HCT116 (cell line): Measurements from ENCODE around the gene DOK7. TPM values are rescaled to one million over a fixed set of nuclear protein-coding genes. Genes with fewer than 3 reads are reported as not detected.

Experiments used
- ATAC-seq: fragments of 200-7000 bp; cut with Tn5 transposase; 2 replicates; pipeline ENCODE4 v1.9.1; 2020; ENCODE audit warnings: mild to moderate bottlenecking, moderate library complexity
- BruUV-seq: library from RNA; stranded (reverse); fragments of 400-500 nt; replicated peaks from 2 replicates; lab custom pipeline; 2021; lab: Mats Ljungman, UMichigan
- CTCF ChIA-PET: fragments of 300-600 bp; sonication (Branson Sonifier 250); formaldehyde crosslinking; loops from one replicate; lab custom pipeline; 2021; ENCODE audit warnings: antibody characterized with exemption; lab: Charles Lee
- POLR2A ChIA-PET: fragments of 300-600, 350-600 bp; sonication (Branson Sonifier 250); formaldehyde crosslinking; loops from one replicate; lab custom pipeline; 2021; ENCODE audit warnings: antibody characterized with exemption; lab: Charles Lee
- RAD21 ChIA-PET, 2 experiments: fragments of 300-600 bp; sonication (Branson Sonifier 250); formaldehyde crosslinking; loops; one replicate each; lab custom pipeline; 2023; ENCODE audit warnings: low total read pairs in 2 of 2; ENCODE audit not compliant: uncharacterized antibody in 2 of 2, unreplicated experiment in 2 of 2, low non-redundant PET in 1 of 2; lab: Charles Lee
- DNase-seq: peaks from one replicate; pipeline ENCODE4 v3.0.0-alpha.2; 2010; ENCODE audit warnings: low read depth, low spot score
- H2AFZ ChIP-seq: fragments of 200-600 bp; shearing (Covaris generic), sonication (generic); 2 replicates; pipeline ENCODE4 v1.6.1; 2017; ENCODE audit warnings: low read depth, mixed run types, mixed read lengths, antibody characterized with exemption, low read length; ENCODE audit not compliant: poor library complexity, severe bottlenecking
- H3K27ac ChIP-seq: 2 replicates; pipeline ENCODE4 v1.5.1; 2012; ENCODE audit warnings: low read depth, low read length
- H3K27me3 ChIP-seq: fragments of 200-600 bp; sonication (generic); 2 replicates; pipeline ENCODE4 v1.6.1; 2016; ENCODE audit warnings: mixed run types, low read length, mixed read lengths; ENCODE audit not compliant: insufficient read depth
- H3K36me3 ChIP-seq, 2 experiments: fragments of 200-500 bp in 1 of 2; fragments of 200-600 bp in 1 of 2; sonication (Bioruptor generic) in 1 of 2; sonication (generic) in 1 of 2; 2 replicates each; pipeline versions ENCODE4 v1.5.1 to v1.6.1; 2014 to 2016; ENCODE audit warnings: low read length in 2 of 2, inconsistent platforms in 1 of 2, mixed read lengths in 1 of 2, mixed run types in 1 of 2; ENCODE audit not compliant: insufficient read depth in 2 of 2, control insufficient read depth in 1 of 2
- H3K4me1 ChIP-seq, 2 experiments: fragments of 200-600 bp in 1 of 2; sonication (generic) in 1 of 2; 2 replicates each; pipeline versions ENCODE4 v1.5.1 to v1.6.1; 2012 to 2017; ENCODE audit warnings: low read length in 2 of 2, inconsistent platforms in 1 of 2, mild to moderate bottlenecking in 1 of 2, mixed read lengths in 1 of 2, mixed run types in 1 of 2, moderate library complexity in 1 of 2; ENCODE audit not compliant: insufficient read depth in 2 of 2, control insufficient read depth in 1 of 2
- H3K4me2 ChIP-seq: fragments of 200-600 bp; sonication (generic); 2 replicates; pipeline ENCODE4 v1.6.1; 2017; ENCODE audit warnings: mixed run types, low read length, mixed read lengths
- H3K4me3 ChIP-seq, 2 experiments: fragments of 200-600 bp in 1 of 2; sonication (generic) in 1 of 2; replicated peaks in 1 of 2; 2 replicates each; pipeline ENCODE4 v1.5.1; 2011 to 2016; ENCODE audit warnings: low read length in 2 of 2, control low read depth in 1 of 2, low read depth in 1 of 2, mild to moderate bottlenecking in 1 of 2, mixed read lengths in 1 of 2, mixed run types in 1 of 2
- H3K79me2 ChIP-seq: fragments of 200-600 bp; sonication (generic); 2 replicates; pipeline ENCODE4 v1.6.1; 2017; ENCODE audit warnings: mild to moderate bottlenecking, mixed run types, low read length, moderate library complexity, mixed read lengths; ENCODE audit not compliant: insufficient read depth
- H3K9ac ChIP-seq: fragments of 200-600 bp; sonication (generic); 2 replicates; pipeline ENCODE4 v1.6.1; 2016; ENCODE audit warnings: low read length, mixed read lengths
- H3K9me2 ChIP-seq: fragments of 200-600 bp; sonication (generic), shearing (Covaris generic); 2 replicates; pipeline ENCODE4 v1.6.1; 2017; ENCODE audit warnings: mixed run types, mild to moderate bottlenecking, moderate library complexity; ENCODE audit not compliant: insufficient read depth
- H3K9me3 ChIP-seq, 2 experiments: fragments of 200-500 bp in 1 of 2; fragments of 200-600 bp in 1 of 2; sonication (Bioruptor generic) in 1 of 2; sonication (generic) in 1 of 2; 2 replicates each; pipeline ENCODE4 v1.6.1; 2014 to 2017; ENCODE audit warnings: low read length in 2 of 2, mixed read lengths in 2 of 2, inconsistent platforms in 1 of 2, low read depth in 1 of 2, mild to moderate bottlenecking in 1 of 2, mixed run types in 1 of 2, moderate library complexity in 1 of 2; ENCODE audit not compliant: control insufficient read depth in 1 of 2, insufficient read depth in 1 of 2
- H4K20me1 ChIP-seq: fragments of 200-600 bp; sonication (generic), shearing (Covaris generic); 2 replicates; pipeline ENCODE4 v1.6.1; 2017; ENCODE audit warnings: mixed run types, mild to moderate bottlenecking, moderate library complexity; ENCODE audit not compliant: insufficient read depth
- EZH2phosphoT487 ChIP-seq: fragments of 200-600 bp; IDR thresholded peaks from 2 replicates; pipeline ENCODE4 v1.6.1; 2018; ENCODE audit warnings: antibody characterized with exemption, borderline replicate concordance
- REST ChIP-seq: IDR thresholded peaks from 2 replicates; pipeline ENCODE4 v1.6.1; 2012; ENCODE audit warnings: low read depth
- SIN3A ChIP-seq: IDR thresholded peaks from 2 replicates; pipeline ENCODE4 v1.6.1; 2012; ENCODE audit warnings: low read depth
- SP1 ChIP-seq: IDR thresholded peaks from 2 replicates; pipeline ENCODE4 v1.6.1; 2012; ENCODE audit warnings: low read depth
- YY1 ChIP-seq: IDR thresholded peaks from 2 replicates; pipeline ENCODE4 v1.6.1; 2011; ENCODE audit warnings: low read length, low read depth, moderate library complexity, mild to moderate bottlenecking; ENCODE audit not compliant: insufficient replicate concordance; ENCODE audit errors: extremely low read depth
- intact Hi-C: fragments of 100-400 bp; cut with micrococcal nuclease; formaldehyde crosslinking; loops from 2 replicates; pipeline ENCODE4 v1.10.0; 2022
- total RNA-seq: library from RNA; stranded (reverse); gene quantifications from one replicate; pipeline ENCODE4 v1.2.1, GENCODE V29; 2021; ENCODE audit not compliant: unreplicated experiment
- TF ChIP-seq, protein P1 (sequence below): IDR thresholded peaks from 2 replicates; pipeline ENCODE4 v1.6.1; 2012
- TF ChIP-seq, protein P2 (sequence below): IDR thresholded peaks from 2 replicates; pipeline ENCODE4 v1.6.1; 2012

Gene DOK7
- total RNA-seq, 1 experiment from 2014 or later: 2.4 TPM

DNA sequence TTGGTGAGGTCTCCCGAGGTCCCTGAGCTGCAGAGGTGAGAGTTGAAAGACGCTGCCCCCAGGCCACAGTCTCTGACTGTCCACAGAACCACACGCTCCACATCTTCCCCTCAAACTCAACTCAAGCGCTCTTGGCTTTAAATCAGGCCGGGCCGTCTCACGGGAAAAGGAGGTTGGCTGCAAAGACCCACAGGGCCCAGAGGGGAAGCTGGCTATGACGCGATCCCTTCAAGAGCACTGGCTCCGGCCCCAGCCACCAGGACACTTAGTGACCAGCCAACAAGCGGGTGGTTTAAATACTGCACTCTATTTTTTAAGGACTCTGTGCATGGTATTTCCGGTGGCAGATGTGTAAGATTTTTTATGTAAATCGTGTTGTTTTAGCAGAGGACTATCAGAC is 49.2 kb downstream of the DOK7 start:
- RAD21 ChIA-PET: no interaction called here
- Histone ChIP-seq H3K9me3 (no peaks in the 10 kb centered on the region), H3K79me2 (peaks cover 15% of the 10 kb centered on the region), H3K27ac (no peak overlapping the region), H3K36me3 (peaks cover 23 to 53% of the 10 kb centered on the region in 2 experiments), H2AFZ (no peak overlapping the region), H3K4me1 (no peaks in the 10 kb centered on the region), H3K9me2 (no peaks in the 10 kb centered on the region), H3K4me3 (no peak overlapping the region), H3K9ac (no peak overlapping the region), H3K4me2 (no peak overlapping the region), H4K20me1 (no peaks in the 10 kb centered on the region), H3K27me3 (no peaks in the 10 kb centered on the region)
- TF ChIP-seq SIN3A: no peak
- TF ChIP-seq SP1: no peak
- TF ChIP-seq, protein P1, sequence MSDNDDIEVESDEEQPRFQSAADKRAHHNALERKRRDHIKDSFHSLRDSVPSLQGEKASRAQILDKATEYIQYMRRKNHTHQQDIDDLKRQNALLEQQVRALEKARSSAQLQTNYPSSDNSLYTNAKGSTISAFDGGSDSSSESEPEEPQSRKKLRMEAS: no peak
- no peak for TF ChIP-seq REST
- TF ChIP-seq, protein P2, sequence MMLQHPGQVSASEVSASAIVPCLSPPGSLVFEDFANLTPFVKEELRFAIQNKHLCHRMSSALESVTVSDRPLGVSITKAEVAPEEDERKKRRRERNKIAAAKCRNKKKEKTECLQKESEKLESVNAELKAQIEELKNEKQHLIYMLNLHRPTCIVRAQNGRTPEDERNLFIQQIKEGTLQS: no peak
- TF ChIP-seq YY1: no peak
- no peak for TF ChIP-seq EZH2phosphoT487
- POLR2A ChIA-PET: no interaction called here
- CTCF ChIA-PET: interaction anchor here (1.9 kb wide), 1 partner anchor 368 kb away, joined by 4 read pairs; no protein-coding TSS in a partner anchor
- ATAC-seq (no peak), DNase-seq (no peak)
- BruUV-seq: no TSS peak
- intact Hi-C loops: no loop called here
